K562 (cell line): ENCODE measurements around the gene CCDC77. TPM values are rescaled to one million over a fixed set of nuclear protein-coding genes. Genes with fewer than 3 reads are reported as not detected.

Source experiments
- ADNP ChIP-seq: fragments of 200-800 bp; sonication (Bioruptor generic); IDR thresholded peaks from 2 replicates; pipeline ENCODE4 v1.6.1; 2016; ENCODE audit warnings: missing genetic modification characterization, missing compliant biosample characterization
- CBFA2T3 ChIP-seq: fragments of 450-650 bp; IDR thresholded peaks from 2 replicates; pipeline ENCODE4 v1.6.1; 2017
- ETV5 ChIP-seq: sonication (generic); formaldehyde crosslinking; IDR thresholded peaks from 2 replicates; pipeline ENCODE4 v1.4.0; 2020; ENCODE audit warnings: low read depth, mild to moderate bottlenecking, missing genetic modification reagents
- HMGXB4 ChIP-seq: sonication (generic); formaldehyde crosslinking; IDR thresholded peaks from 2 replicates; pipeline ENCODE4 v1.8.1; 2023; ENCODE audit warnings: mild to moderate bottlenecking, missing genetic modification reagents
- NR2C1 ChIP-seq, 2 experiments: fragments of 450-650 bp; IDR thresholded peaks; 2 replicates each; pipeline ENCODE4 v1.6.1; 2017; ENCODE audit warnings: mild to moderate bottlenecking in 2 of 2, antibody characterized with exemption in 1 of 2, inconsistent platforms in 1 of 2, missing compliant biosample characterization in 1 of 2, missing genetic modification characterization in 1 of 2
- PBX2 ChIP-seq, 2 experiments: IDR thresholded peaks in 1 of 2; conservative IDR thresholded peaks in 1 of 2; 2 replicates each; pipeline ENCODE4 v1.6.1; 2016; ENCODE audit warnings: low read depth in 2 of 2, mild to moderate bottlenecking in 1 of 2, missing compliant biosample characterization in 1 of 2, missing genetic modification characterization in 1 of 2, moderate library complexity in 1 of 2
- PHB ChIP-seq: fragments of 250-450 bp; sonication (Bioruptor Pico); IDR thresholded peaks from 2 replicates; pipeline ENCODE4 v1.5.0; 2021
- PHF20 ChIP-seq: fragments of 450-650 bp; IDR thresholded peaks from 2 replicates; pipeline ENCODE4 v1.6.1; 2018; ENCODE audit not compliant: partially characterized antibody
- RREB1 ChIP-seq: fragments of 250-450 bp; sonication (Bioruptor Pico); IDR thresholded peaks from 2 replicates; pipeline ENCODE4 v1.4.0; 2020
- SMAD1 ChIP-seq: fragments of 150-350 bp; IDR thresholded peaks from 2 replicates; pipeline ENCODE4 v1.6.1; 2014; ENCODE audit warnings: low read length, low read depth; ENCODE audit not compliant: partially characterized antibody
- SNIP1 ChIP-seq: fragments of 450-650 bp; IDR thresholded peaks from 2 replicates; pipeline ENCODE4 v1.7.1; 2017; ENCODE audit warnings: low read depth, mild to moderate bottlenecking
- SP1 ChIP-seq: sonication (generic); formaldehyde crosslinking; IDR thresholded peaks from 2 replicates; pipeline ENCODE4 v1.8.1; 2022; ENCODE audit warnings: mild to moderate bottlenecking, missing genetic modification reagents
- SRF ChIP-seq, 2 experiments: fragments of 250-450, 450-650 bp in 1 of 2; sonication (Bioruptor Pico) in 1 of 2; sonication (generic) in 1 of 2; formaldehyde crosslinking; IDR thresholded peaks; 2 replicates each; pipeline versions ENCODE4 v1.5.0 to v1.5.1; 2020 to 2022; ENCODE audit warnings: mild to moderate bottlenecking in 1 of 2, missing genetic modification reagents in 1 of 2
- polyA plus RNA-seq, 8 experiments: library from polyadenylated mRNA; depleted of rRNA in 4 of 8; stranded (reverse) in 5 of 8; unstranded in 3 of 8; fragments of >200 nt; fragmentation: Nextera tagmentation in 2 of 8; fragmentation: Illumina TruSeq in 1 of 8; extraction: Ambion mirVana in 2 of 8; extraction: Trizol in 1 of 8; gene quantifications; 2 replicates each; pipeline versions ENCODE4 v1.2.1 to v1.2.3, GENCODE V29; 2011 to 2014; ENCODE audit warnings: inconsistent platforms in 1 of 8, missing spikeins in 1 of 8
- total RNA-seq, 7 experiments: library from RNA; depleted of rRNA in 6 of 7; stranded (reverse); fragments of >200 nt in 6 of 7; fragmentation: Illumina TruSeq in 2 of 7; extraction: Trizol in 2 of 7; gene quantifications; 2 replicates each; pipeline versions ENCODE4 v1.2.1 to v1.2.3, GENCODE V29; 2011 to 2021; ENCODE audit warnings: low replicate concordance in 1 of 7
- TF ChIP-seq, protein P1 (sequence below): fragments of 250-450 bp; sonication (Bioruptor Pico); IDR thresholded peaks from 2 replicates; pipeline ENCODE4 v1.9.0; 2021; ENCODE audit warnings: mild to moderate bottlenecking, inconsistent platforms

The CCDC77 gene
- total and polyA plus RNA-seq, 9 of the 15 experiments (the other 6 are each of a cell fraction or from before 2014, with no cell fraction given), result 10.5 to 26.5 (median 17.8) TPM

- TF ChIP-seq, protein P1, sequence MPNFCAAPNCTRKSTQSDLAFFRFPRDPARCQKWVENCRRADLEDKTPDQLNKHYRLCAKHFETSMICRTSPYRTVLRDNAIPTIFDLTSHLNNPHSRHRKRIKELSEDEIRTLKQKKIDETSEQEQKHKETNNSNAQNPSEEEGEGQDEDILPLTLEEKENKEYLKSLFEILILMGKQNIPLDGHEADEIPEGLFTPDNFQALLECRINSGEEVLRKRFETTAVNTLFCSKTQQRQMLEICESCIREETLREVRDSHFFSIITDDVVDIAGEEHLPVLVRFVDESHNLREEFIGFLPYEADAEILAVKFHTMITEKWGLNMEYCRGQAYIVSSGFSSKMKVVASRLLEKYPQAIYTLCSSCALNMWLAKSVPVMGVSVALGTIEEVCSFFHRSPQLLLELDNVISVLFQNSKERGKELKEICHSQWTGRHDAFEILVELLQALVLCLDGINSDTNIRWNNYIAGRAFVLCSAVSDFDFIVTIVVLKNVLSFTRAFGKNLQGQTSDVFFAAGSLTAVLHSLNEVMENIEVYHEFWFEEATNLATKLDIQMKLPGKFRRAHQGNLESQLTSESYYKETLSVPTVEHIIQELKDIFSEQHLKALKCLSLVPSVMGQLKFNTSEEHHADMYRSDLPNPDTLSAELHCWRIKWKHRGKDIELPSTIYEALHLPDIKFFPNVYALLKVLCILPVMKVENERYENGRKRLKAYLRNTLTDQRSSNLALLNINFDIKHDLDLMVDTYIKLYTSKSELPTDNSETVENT (CRISPR knock-in tag), result no peak
- TF ChIP-seq ETV5 (CRISPR knock-in tag) (no peak), SNIP1 (no peak), HMGXB4 (CRISPR knock-in tag) (no peak), SP1 (CRISPR knock-in tag) (peak; percentile 98), CBFA2T3 (no peak), PBX2 (CRISPR knock-in tag; IDR thresholded peaks at IDR 0.05; ENCODE audit: low read depth) (no peak), PBX2 (tag; conservative IDR thresholded peaks at IDR 0.05; ENCODE audit: low read depth) (no peak), ADNP (tag) (no peak), NR2C1 (IDR thresholded peaks at IDR 0.05) (peak; percentile 67), NR2C1 (tag; IDR thresholded peaks at IDR 0.05) (peak; percentile 78; the same call in 1 of the 2 replicates), SMAD1 (peak; percentile 11), RREB1 (CRISPR knock-in tag) (no peak), PHB (CRISPR knock-in tag) (no peak), SRF (CRISPR knock-in tag; IDR thresholded peaks at IDR 0.05) (no peak; a peak in 1 of 4 replicates), PHF20 (no peak)
These were observed at the start of gene CCDC77 (continued) for GRCh38 chr12:401235-402028.
